Ureter (tissue), 1 donor: ENCODE data around the gene MLN. TPM values are rescaled to one million over a fixed set of nuclear protein-coding genes. Genes with fewer than 3 reads are reported as not detected.
A peak's percentile ranks its signal among the peaks of the same experiment; 100 is the strongest.

Experiments used
- DNase-seq: peaks from one replicate; pipeline ENCODE4 v3.0.0-alpha.2; 2020; ENCODE audit warnings: low spot score
- total RNA-seq: library from RNA; stranded (reverse); gene quantifications from one replicate; pipeline ENCODE4 v1.2.4, GENCODE V29; 2023
- donor health status: DM: yes; HTN: yes; CAD: no.

The MLN gene
- total RNA-seq, 1 donor from 2014 or later: not detected

- peak; percentile 63 for DNase-seq
Measured at GRCh38 chr6:33771146-33772081, 32.4 kb downstream of the MLN start.

- no peak for DNase-seq
Measured at GRCh38 chr6:33770833-33771145, 33.0 kb downstream of the MLN start.

- DNase-seq: no peak
Measured at GRCh38 chr6:33770124-33770832, 33.5 kb downstream of the MLN start.

GRCh38 chr6:33769248-33769821 lies 34.5 kb downstream of the MLN start:
- DNase-seq: no peak

- peak; percentile 83 for DNase-seq
Measured at GRCh38 chr6:33768644-33769120, 35.1 kb downstream of the MLN start.

- no peak for DNase-seq
Measured at GRCh38 chr6:33766921-33767907, 36.6 kb downstream of the MLN start.

- DNase-seq: no peak
Measured at GRCh38 chr6:33765368-33765767, 38.4 kb downstream of the MLN start.

GRCh38 chr6:33764036-33764435 lies 39.8 kb downstream of the MLN start:
- DNase-seq: no peak

- DNase-seq: no peak
Measured at GRCh38 chr6:33763483-33763882, 40.3 kb downstream of the MLN start.

- DNase-seq: no peak
Measured at GRCh38 chr6:33762713-33763112, 41.1 kb downstream of the MLN start.

- DNase-seq: peak; percentile 72
Measured at GRCh38 chr6:33761922-33762629, 41.7 kb downstream of the MLN start.

- DNase-seq: no peak
Measured at GRCh38 chr6:33761581-33761921, 42.3 kb downstream of the MLN start.

GRCh38 chr6:33759887-33760629 lies 43.7 kb downstream of the MLN start:
- no peak for DNase-seq

GRCh38 chr6:33758815-33759216 lies 45.0 kb downstream of the MLN start:
- no peak for DNase-seq

GRCh38 chr6:33757906-33758305 lies 45.9 kb downstream of the MLN start:
- DNase-seq: no peak

- no peak for DNase-seq
Measured at GRCh38 chr6:33757113-33757512, 46.7 kb downstream of the MLN start.

GRCh38 chr6:33756211-33756954 lies 47.4 kb downstream of the MLN start:
- DNase-seq: no peak

GRCh38 chr6:33755070-33755869 lies 48.5 kb downstream of the MLN start:
- peak; percentile 80 for DNase-seq

GRCh38 chr6:33754222-33754621 lies 49.6 kb downstream of the MLN start:
- DNase-seq: no peak
